Mammary epithelial cell (primary cell): ENCODE results near the gene INVS.

ENCODE experiments used
- EZH2 ChIP-seq: IDR thresholded peaks from 2 replicates; pipeline ENCODE4 v1.6.1; 2012; ENCODE audit warnings: low read length, inconsistent platforms, borderline replicate concordance
- TF ChIP-seq, protein P1 (sequence below), 2 donors: IDR thresholded peaks in 1 of 2; conservative IDR thresholded peaks in 1 of 2; 2 replicates each; pipeline ENCODE4 v1.5.1; 2011 to 2012; ENCODE audit warnings: inconsistent platforms in 2 of 2, low read length in 2 of 2, mild to moderate bottlenecking in 2 of 2, control low read depth in 1 of 2, low read depth in 1 of 2; ENCODE audit not compliant: insufficient read depth in 1 of 2; ENCODE audit errors: extremely low read depth in 1 of 2

GRCh38 chr9:100186356-100186755 is 87.3 kb downstream of the INVS start:
- TF ChIP-seq, protein P1, sequence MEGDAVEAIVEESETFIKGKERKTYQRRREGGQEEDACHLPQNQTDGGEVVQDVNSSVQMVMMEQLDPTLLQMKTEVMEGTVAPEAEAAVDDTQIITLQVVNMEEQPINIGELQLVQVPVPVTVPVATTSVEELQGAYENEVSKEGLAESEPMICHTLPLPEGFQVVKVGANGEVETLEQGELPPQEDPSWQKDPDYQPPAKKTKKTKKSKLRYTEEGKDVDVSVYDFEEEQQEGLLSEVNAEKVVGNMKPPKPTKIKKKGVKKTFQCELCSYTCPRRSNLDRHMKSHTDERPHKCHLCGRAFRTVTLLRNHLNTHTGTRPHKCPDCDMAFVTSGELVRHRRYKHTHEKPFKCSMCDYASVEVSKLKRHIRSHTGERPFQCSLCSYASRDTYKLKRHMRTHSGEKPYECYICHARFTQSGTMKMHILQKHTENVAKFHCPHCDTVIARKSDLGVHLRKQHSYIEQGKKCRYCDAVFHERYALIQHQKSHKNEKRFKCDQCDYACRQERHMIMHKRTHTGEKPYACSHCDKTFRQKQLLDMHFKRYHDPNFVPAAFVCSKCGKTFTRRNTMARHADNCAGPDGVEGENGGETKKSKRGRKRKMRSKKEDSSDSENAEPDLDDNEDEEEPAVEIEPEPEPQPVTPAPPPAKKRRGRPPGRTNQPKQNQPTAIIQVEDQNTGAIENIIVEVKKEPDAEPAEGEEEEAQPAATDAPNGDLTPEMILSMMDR (conservative IDR thresholded peaks at IDR 0.05 in 1 of 2, IDR thresholded peaks at IDR 0.05 in 1 of 2; ENCODE audit: extremely low read depth in 1 of 2, insufficient read depth in 1 of 2, low read depth in 1 of 2, low read length in 2 of 2) = no peak
- TF ChIP-seq EZH2 = no peak
